ENCODE measurements around the gene TMEM101. TPM values are rescaled to one million over a fixed set of nuclear protein-coding genes. Genes with fewer than 3 reads are reported as not detected.
"Not testable (repeated sequence)": the region's sequence is repeated elsewhere in the genome, so short reads cannot be mapped to it uniquely, and the experiment has no call there.

TMEM101 gene
- polyA plus RNA-seq, 3 donors: 41.7 to 50.5 (median 47.0) TPM

- DNase-seq: no peak
Measured at GRCh38 chr17:44004077-44004760, 10.5 kb downstream of the TMEM101 start, which contains the start of gene NAGS. NAGS (plus strand) TSS chr17:44004622; CDS start chr17:44004664, 42 bp downstream.

- no peak for DNase-seq
Measured at GRCh38 chr17:44002141-44002848, 12.5 kb downstream of the TMEM101 start.

- no peak for DNase-seq
Measured at GRCh38 chr17:44001461-44001920, 13.3 kb downstream of the TMEM101 start.

- no peak for DNase-seq
Measured at GRCh38 chr17:44000871-44001460, 13.8 kb downstream of the TMEM101 start.

- no peak for DNase-seq
Measured at GRCh38 chr17:44000141-44000860, 14.5 kb downstream of the TMEM101 start.

GRCh38 chr17:43999024-43999423 is 15.7 kb downstream of the TMEM101 start:
- DNase-seq: no peak

- DNase-seq: no peak
Measured at GRCh38 chr17:43998552-43998951, 16.2 kb downstream of the TMEM101 start.

GRCh38 chr17:43997180-43997579 is 17.6 kb downstream of the TMEM101 start:
- DNase-seq: not testable (repeated sequence)

GRCh38 chr17:43995150-43995471 is 19.7 kb downstream of the TMEM101 start:
- no peak for DNase-seq

- DNase-seq: no peak
Measured at GRCh38 chr17:43994272-43995149, 20.3 kb downstream of the TMEM101 start.

GRCh38 chr17:43992641-43993040 is 22.1 kb downstream of the TMEM101 start:
- no peak for DNase-seq

- no peak for DNase-seq
Measured at GRCh38 chr17:43988301-43988700, 26.5 kb downstream of the TMEM101 start.

GRCh38 chr17:43987131-43988021 is 27.4 kb downstream of the TMEM101 start:
- no peak for DNase-seq

GRCh38 chr17:43986225-43986981 is 28.4 kb downstream of the TMEM101 start:
- no peak for DNase-seq

- DNase-seq: no peak
Measured at GRCh38 chr17:43984521-43984920, 30.2 kb downstream of the TMEM101 start.

- no peak for DNase-seq
Measured at GRCh38 chr17:43983515-43984411, 31.0 kb downstream of the TMEM101 start.

- no peak for DNase-seq
Measured at GRCh38 chr17:43983196-43983514, 31.6 kb downstream of the TMEM101 start.

GRCh38 chr17:43982171-43982570 is 32.6 kb downstream of the TMEM101 start:
- no peak for DNase-seq

- no peak for DNase-seq
Measured at GRCh38 chr17:43979671-43980070, 35.1 kb downstream of the TMEM101 start.
